ENCODE data around the gene RIMS1. TPM values are rescaled to one million over a fixed set of nuclear protein-coding genes. Genes with fewer than 3 reads are reported as not detected.

Gene RIMS1
- total RNA-seq, 4 donors from 2014 or later = 0.13 to 16.8 (median 1.2) TPM

- intact Hi-C loops (cut with DNase I) = no loop called here
Observed at GRCh38 chr6:72250664-72251063, 364.3 kb downstream of the RIMS1 start.

GRCh38 chr6:72260489-72260888 is 374.1 kb downstream of the RIMS1 start:
- 36 to 53% methylated on average over 3 of the region's 3 CpGs for WGBS, 2 donors

More at GRCh38 chr6:72250664-72251063, 364.3 kb downstream of the RIMS1 start:
- no peak overlapping the region for H3K27ac ChIP-seq
- no peak for DNase-seq
- no peaks in the 10 kb centered on the region for H3K36me3 ChIP-seq
- no peaks in the 10 kb centered on the region for H3K4me1 ChIP-seq
- WGBS, 2 donors = 82 to 86% methylated on average over 3 of the region's 3 CpGs
- H3K4me3 ChIP-seq = no peak overlapping the region
- no peaks in the 10 kb centered on the region for H3K27me3 ChIP-seq
- no peak for TF ChIP-seq POLR2A (IDR thresholded peaks at IDR 0.05)
- TF ChIP-seq CTCF (IDR thresholded peaks at IDR 0.05) = no peak
- no peaks in the 10 kb centered on the region for H3K9me3 ChIP-seq

DNA sequence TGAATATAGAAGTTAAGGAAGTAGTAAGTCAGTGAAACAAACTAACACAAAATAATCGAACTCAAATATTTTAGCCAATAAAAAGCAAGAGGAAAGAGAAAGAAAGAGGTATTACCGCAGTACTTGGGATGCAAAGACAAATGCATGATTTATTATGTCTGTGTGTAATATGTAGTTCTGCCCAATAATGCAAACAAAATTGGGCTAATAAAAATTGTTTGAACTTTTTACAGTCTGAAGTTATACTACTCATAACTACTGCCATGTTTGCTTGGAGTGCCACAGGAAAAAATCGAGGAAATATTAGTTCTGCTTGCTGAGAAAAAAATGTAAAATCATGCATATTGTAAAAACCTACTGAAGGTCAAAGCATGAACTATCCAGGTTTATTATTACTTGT is 375.2 kb downstream of the RIMS1 start:
- no peak overlapping the region for H3K27ac ChIP-seq
- no peak overlapping the region for H3K4me3 ChIP-seq
- no peaks in the 10 kb centered on the region for H3K27me3 ChIP-seq
- H3K36me3 ChIP-seq = no peaks in the 10 kb centered on the region
- H3K9me3 ChIP-seq = no peaks in the 10 kb centered on the region
- TF ChIP-seq CTCF (IDR thresholded peaks at IDR 0.05) (no peak), POLR2A (IDR thresholded peaks at IDR 0.05) (no peak)
- no peaks in the 10 kb centered on the region for H3K4me1 ChIP-seq
- intact Hi-C loops (cut with DNase I) = no loop called here
- DNase-seq = no peak
- 74 to 84% methylated on average over 3 of the region's 3 CpGs for WGBS, 2 donors

More at GRCh38 chr6:72260489-72260888, 374.1 kb downstream of the RIMS1 start:
- TF ChIP-seq POLR2A (IDR thresholded peaks at IDR 0.05) (no peak), CTCF (IDR thresholded peaks at IDR 0.05) (no peak)
- no peaks in the 10 kb centered on the region for H3K9me3 ChIP-seq
- H3K36me3 ChIP-seq = no peaks in the 10 kb centered on the region
- no peaks in the 10 kb centered on the region for H3K4me1 ChIP-seq
- no peak for DNase-seq
- intact Hi-C loops (cut with DNase I) = no loop called here
- no peak overlapping the region for H3K27ac ChIP-seq
- no peaks in the 10 kb centered on the region for H3K27me3 ChIP-seq
- H3K4me3 ChIP-seq = no peak overlapping the region

- Histone ChIP-seq H3K9me3 (no peaks in the 10 kb centered on the region), H3K27me3 (no peaks in the 10 kb centered on the region), H3K4me3 (no peak overlapping the region), H3K4me1 (no peaks in the 10 kb centered on the region), H3K36me3 (no peaks in the 10 kb centered on the region), H3K27ac (no peak overlapping the region)
- intact Hi-C loops (cut with DNase I) = no loop called here
- DNase-seq = no peak
- 39 to 55% methylated on average over 4 of the region's 4 CpGs for WGBS, 2 donors
- no peak for TF ChIP-seq POLR2A (IDR thresholded peaks at IDR 0.05)
- TF ChIP-seq CTCF (IDR thresholded peaks at IDR 0.05) = no peak
Observed at GRCh38 chr6:72262254-72262653, 375.9 kb downstream of the RIMS1 start.

DNA sequence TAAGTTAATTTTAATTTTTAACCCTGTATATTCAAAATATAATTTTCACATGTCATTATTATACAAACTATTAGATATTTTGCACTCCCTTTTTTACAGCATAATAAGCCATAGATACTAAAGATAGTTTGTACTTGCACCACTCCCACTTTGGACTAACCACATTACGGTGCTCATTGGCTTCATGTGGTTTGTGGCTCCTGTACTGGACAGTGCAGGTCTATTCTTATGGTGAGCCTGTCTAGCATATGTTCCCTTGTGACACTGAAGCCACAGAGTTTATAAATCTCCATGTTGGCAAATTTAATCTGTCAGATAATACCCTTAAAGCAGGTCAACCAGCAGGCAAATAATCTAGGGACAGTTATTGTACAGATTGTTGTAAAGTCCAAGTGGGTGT is 381.1 kb downstream of the RIMS1 start:
- Histone ChIP-seq H3K36me3 (no peaks in the 10 kb centered on the region), H3K4me1 (no peaks in the 10 kb centered on the region), H3K27me3 (no peaks in the 10 kb centered on the region), H3K4me3 (no peak overlapping the region), H3K9me3 (no peaks in the 10 kb centered on the region), H3K27ac (no peak overlapping the region)
- intact Hi-C loops (cut with DNase I) = no loop called here
- WGBS, 2 donors = 80 to 82% methylated on average over 1 of the region's 1 CpG
- DNase-seq = no peak
- no peak for TF ChIP-seq CTCF (IDR thresholded peaks at IDR 0.05)
- TF ChIP-seq POLR2A (IDR thresholded peaks at IDR 0.05) = no peak

Measured in esophagus squamous epithelium (tissue), 5 donors.